ENCODE results near the gene TAGLN. TPM values are rescaled to one million over a fixed set of nuclear protein-coding genes. Genes with fewer than 3 reads are reported as not detected.
"Not testable (repeated sequence)": the region's sequence is repeated elsewhere in the genome, so short reads cannot be mapped to it uniquely, and the experiment has no call there.

The TAGLN gene
- total RNA-seq, 1 experiment from 2014 or later = 409 TPM

DNA sequence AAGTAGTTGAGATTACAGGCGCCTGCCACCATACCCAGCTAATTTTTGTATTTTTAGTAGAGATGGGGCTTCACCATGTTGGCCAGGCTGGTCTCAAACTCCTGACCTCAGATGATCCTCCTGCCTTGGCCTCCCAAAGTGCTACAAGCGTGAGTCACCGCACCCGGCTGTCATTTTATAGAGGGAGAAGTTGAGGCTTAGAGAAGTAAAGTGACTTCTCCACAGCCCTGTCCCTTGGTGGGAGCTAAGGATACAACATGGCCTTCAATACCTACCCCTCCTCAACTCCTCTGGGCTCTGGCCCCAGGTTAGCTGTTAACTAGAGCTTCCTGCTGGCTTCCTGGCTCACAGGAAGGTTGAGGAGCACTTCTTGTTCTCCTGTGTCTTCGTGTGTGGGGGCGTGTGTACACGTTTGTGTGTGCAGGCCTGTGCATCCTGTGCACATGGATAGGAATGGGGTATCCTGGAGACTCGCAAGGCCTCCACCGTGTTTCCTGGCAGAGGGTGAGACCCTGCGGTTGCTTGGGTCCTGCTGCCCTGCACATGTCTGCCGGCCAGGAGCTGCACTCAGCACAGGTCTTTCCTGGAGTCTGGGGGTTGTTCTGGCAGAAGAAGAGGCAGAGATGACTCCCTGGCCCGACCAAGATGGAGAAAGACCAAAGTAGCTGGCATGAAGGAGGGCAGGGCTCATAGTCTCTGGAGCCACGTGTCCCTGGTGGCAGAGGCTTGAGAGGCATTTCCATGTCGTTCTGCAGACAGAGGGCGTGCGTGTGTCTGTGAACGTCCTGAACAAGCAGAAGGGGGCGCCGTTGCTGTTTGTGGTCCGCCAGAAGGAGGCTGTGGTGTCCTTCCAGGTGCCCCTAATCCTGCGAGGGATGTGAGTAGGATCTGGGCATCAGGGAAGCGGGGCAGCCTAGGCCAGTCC, 18.2 kb upstream of the TAGLN start:
- DNase-seq (ENCODE audit: low read depth) = no peak

DNA sequence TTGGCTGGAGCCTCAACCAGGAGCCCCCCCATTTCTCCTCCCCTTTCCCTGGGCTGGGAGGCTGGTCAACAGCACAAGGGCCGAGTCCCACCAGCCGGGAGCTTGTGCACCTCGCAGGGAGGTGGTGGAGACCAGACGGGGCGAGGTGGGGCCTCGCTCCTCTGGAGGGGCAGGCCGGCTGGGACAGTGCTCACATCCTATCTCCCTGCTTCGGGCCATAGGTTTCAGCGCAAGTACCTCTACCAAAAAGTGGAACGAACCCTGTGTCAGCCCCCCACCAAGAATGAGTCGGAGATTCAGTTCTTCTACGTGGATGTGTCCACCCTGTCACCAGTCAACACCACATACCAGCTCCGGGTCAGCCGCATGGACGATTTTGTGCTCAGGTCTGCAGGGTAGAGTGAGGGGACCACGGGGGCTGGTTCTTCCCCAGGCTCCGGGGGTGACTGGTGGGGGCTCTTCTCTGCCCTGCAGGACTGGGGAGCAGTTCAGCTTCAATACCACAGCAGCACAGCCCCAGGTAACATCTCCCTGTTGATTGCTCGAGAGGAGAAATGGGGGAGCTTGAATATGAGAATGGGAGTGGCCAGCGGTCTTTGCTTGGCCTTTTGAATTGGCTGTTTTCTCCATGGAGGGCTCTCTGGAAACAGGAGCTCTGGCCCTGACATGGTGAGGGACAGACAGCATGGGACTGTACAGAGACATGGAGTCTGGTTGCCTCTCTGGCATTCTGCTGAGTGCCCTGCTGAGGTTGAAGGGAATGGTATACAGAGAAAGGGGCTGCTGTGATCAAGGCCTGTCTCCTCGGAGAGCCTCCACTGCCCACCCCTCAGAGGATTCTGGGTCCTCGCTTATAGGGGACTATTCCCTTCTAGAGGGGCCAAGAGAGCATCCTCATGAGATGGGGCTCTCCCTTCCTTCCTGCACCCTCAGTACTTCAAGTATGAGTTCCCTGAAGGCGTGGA, 17.3 kb upstream of the TAGLN start:
- no peak for DNase-seq (ENCODE audit: low read depth)

DNA sequence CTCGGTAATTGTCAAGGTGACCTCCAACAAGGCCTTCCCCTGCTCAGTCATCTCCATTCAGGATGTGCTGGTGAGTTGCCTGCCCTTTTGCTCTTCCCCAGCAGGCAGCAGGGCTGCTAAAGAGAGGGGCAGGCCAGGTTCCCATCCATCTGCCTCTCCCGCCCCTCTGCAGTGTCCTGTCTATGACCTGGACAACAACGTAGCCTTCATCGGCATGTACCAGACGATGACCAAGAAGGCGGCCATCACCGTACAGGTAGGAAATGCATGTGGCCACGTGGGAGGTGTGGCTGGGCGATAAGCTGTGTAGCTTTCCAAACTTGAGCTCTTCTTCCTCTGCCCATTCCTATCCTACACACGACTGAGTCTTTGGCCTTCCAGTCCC, 16.6 kb upstream of the TAGLN start:
- DNase-seq (ENCODE audit: low read depth) = no peak

DNA sequence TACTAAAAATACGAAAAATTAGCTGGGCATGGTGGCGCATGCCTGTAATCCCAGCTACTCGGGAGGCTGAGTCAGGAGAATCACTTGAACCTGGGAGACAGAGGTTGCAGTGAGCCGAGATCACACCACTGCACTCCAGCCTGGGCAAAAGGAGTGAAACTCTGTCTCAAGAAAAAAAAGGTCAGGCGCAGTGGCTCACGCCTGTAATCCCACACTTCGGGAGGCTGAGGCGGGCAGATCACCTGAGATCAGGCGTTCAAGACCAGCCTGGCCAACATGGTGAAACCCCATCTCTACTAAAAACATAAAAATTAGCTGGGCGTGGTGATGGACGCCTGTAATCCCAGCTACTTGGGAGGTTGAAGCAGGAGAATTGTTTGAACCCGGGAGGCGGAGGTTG, 16.0 kb upstream of the TAGLN start:
- not testable (repeated sequence) for DNase-seq (ENCODE audit: low read depth)

- no peak for DNase-seq (ENCODE audit: low read depth)
Measured at GRCh38 chr11:117183724-117184349, 15.3 kb upstream of the TAGLN start.

- no peak for DNase-seq (ENCODE audit: low read depth)
Measured at GRCh38 chr11:117185736-117186430, 13.3 kb upstream of the TAGLN start.

- no peak for DNase-seq (ENCODE audit: low read depth)
Measured at GRCh38 chr11:117186431-117186761, 12.8 kb upstream of the TAGLN start.

GRCh38 chr11:117187007-117187406, 12.2 kb upstream of the TAGLN start:
- no peak for DNase-seq (ENCODE audit: low read depth)

GRCh38 chr11:117187428-117187798, 11.8 kb upstream of the TAGLN start:
- DNase-seq (ENCODE audit: low read depth) = no peak

DNA sequence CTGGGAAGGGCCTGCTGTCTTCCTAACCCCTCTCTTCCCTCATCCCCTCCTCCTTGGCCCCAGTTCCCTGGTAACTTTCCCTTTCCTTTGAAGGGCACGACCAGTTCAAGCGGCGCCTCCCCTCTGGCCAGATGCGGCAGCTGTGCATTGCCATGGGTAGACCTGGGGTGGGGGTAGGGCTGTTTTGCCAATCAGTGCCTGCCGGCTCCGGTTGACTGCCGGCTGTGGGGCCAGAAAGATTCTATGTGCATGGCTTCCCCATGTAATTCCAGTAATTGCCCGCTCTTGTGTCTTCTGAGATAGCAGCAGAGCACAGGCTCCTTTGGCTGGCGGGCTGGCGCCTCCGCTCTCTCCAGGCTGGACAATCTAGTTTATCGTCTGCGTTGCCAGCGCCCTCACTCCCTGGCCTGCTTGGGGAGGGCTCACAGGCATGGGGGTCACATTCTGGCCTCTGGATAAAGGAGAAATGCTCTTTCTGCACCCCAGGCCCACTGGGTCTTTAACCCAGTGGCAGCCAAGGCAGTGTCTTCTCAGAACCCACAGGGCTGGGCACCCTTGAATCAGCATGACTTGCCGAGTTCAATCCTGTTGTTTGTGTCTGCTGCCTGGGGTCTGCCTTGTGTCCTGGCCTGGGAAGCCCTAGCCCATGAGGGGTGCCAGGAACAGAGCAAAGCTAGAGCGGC, 11.2 kb upstream of the TAGLN start:
- DNase-seq (ENCODE audit: low read depth) = no peak

- no peak for DNase-seq (ENCODE audit: low read depth)
Measured at GRCh38 chr11:117188620-117189081, 10.5 kb upstream of the TAGLN start.

DNA sequence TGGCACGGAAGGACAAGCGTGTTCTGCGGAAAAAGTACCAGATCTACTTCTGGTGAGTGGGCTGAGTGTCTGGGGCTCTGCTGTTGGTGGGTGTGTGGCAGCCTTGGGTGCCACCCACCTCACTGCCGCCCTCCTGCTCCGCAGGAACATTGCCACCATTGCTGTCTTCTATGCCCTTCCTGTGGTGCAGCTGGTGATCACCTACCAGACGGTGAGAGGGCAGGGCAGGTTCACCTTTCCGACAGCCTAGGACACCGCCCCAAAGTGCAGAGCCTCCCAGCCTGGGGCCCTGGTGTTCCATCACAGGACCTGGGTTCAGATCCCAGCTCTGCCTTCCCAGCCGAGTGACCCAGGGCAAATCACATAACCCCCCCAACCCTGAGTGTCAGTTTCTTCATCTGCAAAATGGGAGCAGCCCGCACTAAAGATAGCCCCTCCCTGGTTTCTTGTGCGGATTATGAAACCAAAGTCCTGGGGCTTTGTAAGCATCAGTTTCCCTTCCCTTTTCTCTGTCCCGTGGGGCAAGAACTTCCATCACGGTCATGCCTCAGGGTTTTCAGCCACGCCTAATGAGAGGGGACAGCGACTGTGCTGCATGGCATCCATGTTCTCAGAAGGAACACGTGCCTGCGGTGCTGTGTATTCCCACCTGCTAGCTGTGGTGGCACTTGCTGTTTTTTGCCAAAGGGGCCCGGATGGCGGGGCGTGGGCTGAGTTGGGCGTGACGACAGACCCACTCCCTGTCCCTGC, 9.8 kb upstream of the TAGLN start:
- DNase-seq (ENCODE audit: low read depth) = no peak

- DNase-seq (ENCODE audit: low read depth) = no peak
Measured at GRCh38 chr11:117189941-117190544, 9.1 kb upstream of the TAGLN start.

- no peak for DNase-seq (ENCODE audit: low read depth)
Measured at GRCh38 chr11:117191680-117192400, 7.3 kb upstream of the TAGLN start.

GRCh38 chr11:117192401-117192875, 6.7 kb upstream of the TAGLN start:
- DNase-seq (ENCODE audit: low read depth) = no peak

- no peak for DNase-seq (ENCODE audit: low read depth)
Measured at GRCh38 chr11:117193130-117194020, 5.8 kb upstream of the TAGLN start.

- no peak for DNase-seq (ENCODE audit: low read depth)
Measured at GRCh38 chr11:117194267-117194666, 4.9 kb upstream of the TAGLN start.

GRCh38 chr11:117195258-117195657, 3.9 kb upstream of the TAGLN start:
- no peak for DNase-seq (ENCODE audit: low read depth)
